Mucosa of descending colon (tissue), 3 donors: Measurements from ENCODE around the gene VAPB. TPM values are rescaled to one million over a fixed set of nuclear protein-coding genes. Genes with fewer than 3 reads are reported as not detected.

Source experiments
- ATAC-seq: fragments of 200-7000 bp; cut with Tn5 transposase; one replicate; pipeline ENCODE4 v1.9.1; 2020; ENCODE audit warnings: mild to moderate bottlenecking, moderate library complexity
- DNase-seq, 3 donors: peaks; one replicate each; pipeline ENCODE4 v3.0.0-alpha.2; 2020
- H3K36me3 ChIP-seq: fragments of 200-600 bp; one replicate; pipeline ENCODE4 v1.8.0; 2021; ENCODE audit warnings: low read depth, mild to moderate bottlenecking
- H3K4me1 ChIP-seq: fragments of 200-600 bp; one replicate; pipeline ENCODE4 v1.8.0; 2021; ENCODE audit warnings: low read depth, mild to moderate bottlenecking
- H3K4me3 ChIP-seq: fragments of 200-600 bp; one replicate; pipeline ENCODE4 v1.8.0; 2021; ENCODE audit warnings: mild to moderate bottlenecking
- H3K9me3 ChIP-seq: fragments of 200-600 bp; one replicate; pipeline ENCODE4 v1.8.0; 2021; ENCODE audit warnings: mild to moderate bottlenecking
- CTCF ChIP-seq: fragments of 200-600 bp; IDR thresholded peaks from one replicate; pipeline ENCODE4 v1.8.0; 2022; ENCODE audit warnings: antibody characterized with exemption, mild to moderate bottlenecking
- intact Hi-C, 2 donors: fragments of 100-400 bp; cut with DNase I in 1 of 2; cut with micrococcal nuclease in 1 of 2; formaldehyde crosslinking; loops; one replicate each; pipeline versions ENCODE4 v1.11.0 to v1.11.1; 2022; cut with DNase I, micrococcal nuclease
- total RNA-seq, 3 donors: library from RNA; stranded (reverse); fragmentation: NEBNext Ultra II Directional in 2 of 3; extraction: Animal tissue kit (Norgen Biotek cat#: 25700) in 2 of 3; gene quantifications; one replicate each; pipeline versions ENCODE4 v1.2.1 to v1.2.4, GENCODE V29; 2021 to 2023
- donor health status: DM: no; HTN: no; CAD: no; lungs with moderate emphysema.
- donor health status: DM: no; HTN: no; CAD: no.
- donor health status: DM: no; HTN: yes; CAD: no.

VAPB gene
- total RNA-seq, 3 donors from 2014 or later = 52.5 to 74.6 (median 58.8) TPM

GRCh38 chr20:58389968-58390658 is 1.1 kb downstream of the VAPB start:
- peaks cover 30% of the 10 kb centered on the region for H3K4me1 ChIP-seq
- intact Hi-C loops = no loop called here

GRCh38 chr20:58390659-58391035 is 1.6 kb downstream of the VAPB start:
- Histone ChIP-seq H3K4me1 (peaks cover 31% of the 10 kb centered on the region), H3K4me3 (no peak overlapping the region), H3K9me3 (no peaks in the 10 kb centered on the region), H3K36me3 (no peaks in the 10 kb centered on the region)
- no peak for TF ChIP-seq CTCF
- DNase-seq (no peak), ATAC-seq (no peak)
- intact Hi-C loops = no loop called here

More at GRCh38 chr20:58389968-58390658, 1.1 kb downstream of the VAPB start:
- ATAC-seq (no peak), DNase-seq (no peak)
- no peaks in the 10 kb centered on the region for H3K9me3 ChIP-seq
- TF ChIP-seq CTCF = no peak
- H3K4me3 ChIP-seq = peak overlapping the region; percentile 59
- no peaks in the 10 kb centered on the region for H3K36me3 ChIP-seq

GRCh38 chr20:58392286-58392685 is 3.3 kb downstream of the VAPB start:
- no peak for ATAC-seq
- H3K9me3 ChIP-seq = no peaks in the 10 kb centered on the region
- DNase-seq = no peak
- no peak overlapping the region for H3K4me3 ChIP-seq
- intact Hi-C loops = no loop called here
- H3K4me1 ChIP-seq = peaks cover 31% of the 10 kb centered on the region
- TF ChIP-seq CTCF = no peak
- no peaks in the 10 kb centered on the region for H3K36me3 ChIP-seq

- ATAC-seq (no peak), DNase-seq (no peak)
- intact Hi-C loops = no loop called here
Measured at GRCh38 chr20:58393299-58393698, 4.3 kb downstream of the VAPB start.

GRCh38 chr20:58394801-58395200 is 5.8 kb downstream of the VAPB start:
- no peaks in the 10 kb centered on the region for H3K9me3 ChIP-seq
- DNase-seq (no peak), ATAC-seq (no peak)
- TF ChIP-seq CTCF = no peak
- no peak overlapping the region for H3K4me3 ChIP-seq
- intact Hi-C loops = no loop called here
- peaks cover 30% of the 10 kb centered on the region for H3K4me1 ChIP-seq
- no peaks in the 10 kb centered on the region for H3K36me3 ChIP-seq

More at GRCh38 chr20:58393299-58393698, 4.3 kb downstream of the VAPB start:
- no peak for TF ChIP-seq CTCF
- Histone ChIP-seq H3K36me3 (no peaks in the 10 kb centered on the region), H3K9me3 (no peaks in the 10 kb centered on the region), H3K4me3 (no peak overlapping the region), H3K4me1 (peaks cover 31% of the 10 kb centered on the region)

GRCh38 chr20:58395604-58396003 is 6.6 kb downstream of the VAPB start:
- peaks cover 23% of the 10 kb centered on the region for H3K4me1 ChIP-seq
- no peak for TF ChIP-seq CTCF
- no peak for ATAC-seq
- no peaks in the 10 kb centered on the region for H3K36me3 ChIP-seq
- H3K9me3 ChIP-seq = no peaks in the 10 kb centered on the region
- no peak overlapping the region for H3K4me3 ChIP-seq
- no peak for DNase-seq
- intact Hi-C loops = no loop called here
